ENCODE measurements around the gene PCCA.
"Not testable (repeated sequence)": the region's sequence is repeated elsewhere in the genome, so short reads cannot be mapped to it uniquely, and the experiment has no call there.

PCCA gene

GRCh38 chr13:100088644-100089464 lies at the start of gene PCCA:
Gene PCCA, plus strand, starts transcription at chr13:100089093. Its CDS starts 28 bp downstream, at chr13:100089121.
- DNase-seq (ENCODE audit: low read depth in 2 of 2) = peak; percentile 53 to 60

- no peak for DNase-seq (ENCODE audit: low read depth in 2 of 2)
Measured at GRCh38 chr13:100039740-100040139, 49.2 kb upstream of the PCCA start.

GRCh38 chr13:100040196-100040595 lies 48.7 kb upstream of the PCCA start:
- no peak for DNase-seq (ENCODE audit: low read depth in 2 of 2)

- DNase-seq (ENCODE audit: low read depth in 2 of 2) = no peak
Measured at GRCh38 chr13:100044936-100045335, 44.0 kb upstream of the PCCA start.

- no peak for DNase-seq (ENCODE audit: low read depth in 2 of 2)
Measured at GRCh38 chr13:100045355-100045754, 43.5 kb upstream of the PCCA start.

- no peak for DNase-seq (ENCODE audit: low read depth in 2 of 2)
Measured at GRCh38 chr13:100051070-100051469, 37.8 kb upstream of the PCCA start.

- DNase-seq (ENCODE audit: low read depth in 2 of 2) = no peak
Measured at GRCh38 chr13:100059827-100060226, 29.1 kb upstream of the PCCA start.

GRCh38 chr13:100063333-100063732 lies 25.6 kb upstream of the PCCA start:
- DNase-seq (ENCODE audit: low read depth in 2 of 2) = no peak

GRCh38 chr13:100063906-100064305 lies 25.0 kb upstream of the PCCA start:
- no peak for DNase-seq (ENCODE audit: low read depth in 2 of 2)

GRCh38 chr13:100068133-100068931 lies 20.6 kb upstream of the PCCA start:
- no peak for DNase-seq (ENCODE audit: low read depth in 2 of 2)

- no peak for DNase-seq (ENCODE audit: low read depth in 2 of 2)
Measured at GRCh38 chr13:100069278-100069677, 19.6 kb upstream of the PCCA start.

- DNase-seq (ENCODE audit: low read depth in 2 of 2) = no peak
Measured at GRCh38 chr13:100075700-100076587, 12.9 kb upstream of the PCCA start.

- DNase-seq (ENCODE audit: low read depth in 2 of 2) = not testable (repeated sequence)
Measured at GRCh38 chr13:100079003-100079402, 9.9 kb upstream of the PCCA start.

GRCh38 chr13:100083401-100083800 lies 5.5 kb upstream of the PCCA start:
- DNase-seq (ENCODE audit: low read depth in 2 of 2) = not testable (repeated sequence)

- no peak for DNase-seq (ENCODE audit: low read depth in 2 of 2)
Measured at GRCh38 chr13:100088273-100088643, 635 bp upstream of the PCCA start.

GRCh38 chr13:100089465-100090032 lies 656 bp downstream of the PCCA start:
- no peak for DNase-seq (ENCODE audit: low read depth in 2 of 2)

- DNase-seq (ENCODE audit: low read depth in 2 of 2) = no peak
Measured at GRCh38 chr13:100090861-100091260, 2.0 kb downstream of the PCCA start.

- DNase-seq (ENCODE audit: low read depth in 2 of 2) = no peak
Measured at GRCh38 chr13:100091391-100091790, 2.5 kb downstream of the PCCA start.

GRCh38 chr13:100092273-100092672 lies 3.4 kb downstream of the PCCA start:
- not testable (repeated sequence) for DNase-seq (ENCODE audit: low read depth in 2 of 2)

- no peak for DNase-seq (ENCODE audit: low read depth in 2 of 2)
Measured at GRCh38 chr13:100095498-100095897, 6.6 kb downstream of the PCCA start.

GRCh38 chr13:100096526-100096925 lies 7.6 kb downstream of the PCCA start:
- no peak for DNase-seq (ENCODE audit: low read depth in 2 of 2)

GRCh38 chr13:100097821-100098220 lies 8.9 kb downstream of the PCCA start:
- DNase-seq (ENCODE audit: low read depth in 2 of 2) = no peak

Measured in stimulated activated CD8-positive, alpha-beta memory T cell treated with anti-CD3 and anti-CD28 coated beads, Interleukin-15, amount 100 ng/mL, for 4 hours (primary cell).